Measurements from ENCODE around the gene TMCC1.
A peak's percentile ranks its signal among the peaks of the same experiment; 100 is the strongest.

TMCC1 gene

GRCh38 chr3:129893581-129894070 lies at the start of gene TMCC1:
Gene TMCC1, minus strand, starts transcription at chr3:129893711.
- no peaks in the 10 kb centered on the region for H3K27me3 ChIP-seq (ENCODE audit: insufficient read depth, low read depth, severe bottlenecking)
- no peak for TF ChIP-seq CTCF (IDR thresholded peaks at IDR 0.05; ENCODE audit: low read depth, low read length)
- no peaks in the 10 kb centered on the region for H3K9me3 ChIP-seq (ENCODE audit: severe bottlenecking)
- H3K36me3 ChIP-seq = peaks cover 3% of the 10 kb centered on the region; the same call in 1 of the 2 replicates
- peak; percentile 88 for DNase-seq
- H3K27ac ChIP-seq = peak within 1 kb of the TSS; percentile 96
- H3K4me3 ChIP-seq (ENCODE audit: low read depth, low read length) = peak within 1 kb of the TSS; percentile 99

GRCh38 chr3:129943020-129943419 lies 49.5 kb upstream of the TMCC1 start:
- no peaks in the 10 kb centered on the region for H3K36me3 ChIP-seq
- no peak overlapping the region for H3K4me3 ChIP-seq (ENCODE audit: low read depth, low read length)
- H3K9me3 ChIP-seq (ENCODE audit: severe bottlenecking) = no peaks in the 10 kb centered on the region
- TF ChIP-seq CTCF (IDR thresholded peaks at IDR 0.05; ENCODE audit: low read depth, low read length) = no peak
- no peak for DNase-seq
- no peaks in the 10 kb centered on the region for H3K27me3 ChIP-seq (ENCODE audit: insufficient read depth, low read depth, severe bottlenecking)
- H3K27ac ChIP-seq = no peak overlapping the region

GRCh38 chr3:129942296-129942695 lies 48.8 kb upstream of the TMCC1 start:
- peak; percentile 86 for DNase-seq
- peak; percentile 87 for TF ChIP-seq CTCF (IDR thresholded peaks at IDR 0.05; ENCODE audit: low read depth, low read length)
- H3K27me3 ChIP-seq (ENCODE audit: insufficient read depth, low read depth, severe bottlenecking) = no peaks in the 10 kb centered on the region
- no peaks in the 10 kb centered on the region for H3K9me3 ChIP-seq (ENCODE audit: severe bottlenecking)
- no peaks in the 10 kb centered on the region for H3K36me3 ChIP-seq
- no peak overlapping the region for H3K27ac ChIP-seq
- no peak overlapping the region for H3K4me3 ChIP-seq (ENCODE audit: low read depth, low read length)

- no peak overlapping the region for H3K27ac ChIP-seq
- no peak for DNase-seq
- no peaks in the 10 kb centered on the region for H3K36me3 ChIP-seq
- no peak for TF ChIP-seq CTCF (IDR thresholded peaks at IDR 0.05; ENCODE audit: low read depth, low read length)
- no peaks in the 10 kb centered on the region for H3K27me3 ChIP-seq (ENCODE audit: insufficient read depth, low read depth, severe bottlenecking)
- H3K4me3 ChIP-seq (ENCODE audit: low read depth, low read length) = no peak overlapping the region
- H3K9me3 ChIP-seq (ENCODE audit: severe bottlenecking) = no peaks in the 10 kb centered on the region
These were observed 46.6 kb upstream of the TMCC1 start for GRCh38 chr3:129940086-129940485.

- no peak overlapping the region for H3K4me3 ChIP-seq (ENCODE audit: low read depth, low read length)
- no peaks in the 10 kb centered on the region for H3K27me3 ChIP-seq (ENCODE audit: insufficient read depth, low read depth, severe bottlenecking)
- peak; percentile 47 for DNase-seq
- no peak overlapping the region for H3K27ac ChIP-seq
- peak; percentile 42 for TF ChIP-seq CTCF (IDR thresholded peaks at IDR 0.05; ENCODE audit: low read depth, low read length)
- H3K9me3 ChIP-seq (ENCODE audit: severe bottlenecking) = no peaks in the 10 kb centered on the region
- no peaks in the 10 kb centered on the region for H3K36me3 ChIP-seq
These were observed 44.8 kb upstream of the TMCC1 start for GRCh38 chr3:129938140-129938930.
